ENCODE measurements around the gene ZG16B. TPM values are rescaled to one million over a fixed set of nuclear protein-coding genes. Genes with fewer than 3 reads are reported as not detected.

ZG16B gene
- total RNA-seq, 4 donors from 2014 or later = not detected

GRCh38 chr16:2856061-2856670 is 26.1 kb downstream of the ZG16B start:
- Histone ChIP-seq H3K4me1 (peaks cover 0 to 13% (median 5%) of the 10 kb centered on the region in 4 donors), H3K9me3 (peaks cover 0 to 21% (median 16%) of the 10 kb centered on the region in 4 donors), H3K36me3 (no peaks in the 10 kb centered on the region), H3K27ac (replicated peaks in 1 of 4) (no peak overlapping the region), H3K27me3 (peaks cover 0 to 87% (median 36%) of the 10 kb centered on the region in 4 donors), H3K4me3 (no peak overlapping the region)
- DNase-seq (ENCODE audit: extremely low spot score) = no peak
- TF ChIP-seq EP300 (IDR thresholded peaks at IDR 0.05) = no peak
- TF ChIP-seq POLR2A (IDR thresholded peaks at IDR 0.05; ENCODE audit: low read depth) = no peak
- no peak for TF ChIP-seq CTCF (IDR thresholded peaks at IDR 0.05)
- no peak for TF ChIP-seq POLR2AphosphoS5 (IDR thresholded peaks at IDR 0.05)
- intact Hi-C loops (cut with DNase I) = no loop called here
- 75% methylated on average over 12 of the region's 14 CpGs for WGBS

- TF ChIP-seq CTCF (IDR thresholded peaks at IDR 0.05) = no peak
- TF ChIP-seq EP300 (IDR thresholded peaks at IDR 0.05) = no peak
- TF ChIP-seq POLR2AphosphoS5 (IDR thresholded peaks at IDR 0.05) = no peak
- no peak for TF ChIP-seq POLR2A (IDR thresholded peaks at IDR 0.05; ENCODE audit: low read depth)
- no peak overlapping the region for H3K4me3 ChIP-seq
- H3K4me1 ChIP-seq = peaks cover 0 to 13% (median 5%) of the 10 kb centered on the region in 4 donors
- peaks cover 0 to 89% (median 34%) of the 10 kb centered on the region in 4 donors for H3K27me3 ChIP-seq
- DNase-seq (ENCODE audit: extremely low spot score) = no peak
- H3K36me3 ChIP-seq = no peaks in the 10 kb centered on the region
- WGBS = 75% methylated on average over 21 of the region's 24 CpGs
- intact Hi-C loops (cut with DNase I) = no loop called here
- H3K9me3 ChIP-seq = peaks cover 0 to 24% (median 16%) of the 10 kb centered on the region in 4 donors
- no peak overlapping the region for H3K27ac ChIP-seq (replicated peaks in 1 of 4)
These were observed 26.8 kb downstream of the ZG16B start for GRCh38 chr16:2856686-2857450.

GRCh38 chr16:2857451-2858244 is 27.5 kb downstream of the ZG16B start, which contains the start of gene PRSS22:
Gene PRSS22, minus strand, starts transcription at chr16:2858170. Its CDS starts 66 bp downstream, at chr16:2858104.
- Histone ChIP-seq H3K4me3 (peak within 1 kb of the TSS in 1 of 4 donors; percentile 35), H3K9me3 (peaks cover 0 to 24% (median 16%) of the 10 kb centered on the region in 4 donors), H3K27ac (replicated peaks in 1 of 4) (no peak within 1 kb of the TSS), H3K27me3 (peaks cover 0 to 88% (median 31%) of the 10 kb centered on the region in 4 donors), H3K36me3 (no peaks in the 10 kb centered on the region), H3K4me1 (peaks cover 0 to 13% (median 5%) of the 10 kb centered on the region in 4 donors)
- intact Hi-C loops (cut with DNase I) = no loop called here
- DNase-seq (ENCODE audit: extremely low spot score) = no peak
- WGBS = 11% methylated on average over 40 of the region's 42 CpGs
- no peak for TF ChIP-seq CTCF (IDR thresholded peaks at IDR 0.05)
- TF ChIP-seq POLR2AphosphoS5 (IDR thresholded peaks at IDR 0.05) = no peak
- no peak for TF ChIP-seq POLR2A (IDR thresholded peaks at IDR 0.05; ENCODE audit: low read depth)
- no peak for TF ChIP-seq EP300 (IDR thresholded peaks at IDR 0.05)

- intact Hi-C loops (cut with DNase I) = no loop called here
- TF ChIP-seq EP300 (IDR thresholded peaks at IDR 0.05) = no peak
- no peak for TF ChIP-seq POLR2AphosphoS5 (IDR thresholded peaks at IDR 0.05)
- TF ChIP-seq CTCF (IDR thresholded peaks at IDR 0.05) = no peak
- no peak for TF ChIP-seq POLR2A (IDR thresholded peaks at IDR 0.05; ENCODE audit: low read depth)
- Histone ChIP-seq H3K27ac (replicated peaks in 1 of 4) (no peak overlapping the region), H3K9me3 (peaks cover 0 to 24% (median 16%) of the 10 kb centered on the region in 4 donors), H3K36me3 (no peaks in the 10 kb centered on the region), H3K4me1 (peaks cover 0 to 13% (median 5%) of the 10 kb centered on the region in 4 donors), H3K27me3 (peaks cover 0 to 86% (median 27%) of the 10 kb centered on the region in 4 donors), H3K4me3 (peak overlapping the region in 1 of 4 donors; percentile 1)
- WGBS = 8% methylated on average over 11 of the region's 23 CpGs
- DNase-seq (ENCODE audit: extremely low spot score) = no peak
These were observed 28.3 kb downstream of the ZG16B start for GRCh38 chr16:2858245-2859025.
